ENCODE results near the gene CLIP2.
A peak's percentile ranks its signal among the peaks of the same experiment; 100 is the strongest.
"Not testable (repeated sequence)": the region's sequence is repeated elsewhere in the genome, so short reads cannot be mapped to it uniquely, and the experiment has no call there.

CLIP2 gene

GRCh38 chr7:74407958-74408357, 118.8 kb downstream of the CLIP2 start:
- no peak for DNase-seq

GRCh38 chr7:74409571-74409970, 120.4 kb downstream of the CLIP2 start:
- no peak for DNase-seq

GRCh38 chr7:74410772-74411171, 121.6 kb downstream of the CLIP2 start:
- DNase-seq: no peak

GRCh38 chr7:74411571-74411970, 122.4 kb downstream of the CLIP2 start:
- not testable (repeated sequence) for DNase-seq

GRCh38 chr7:74412056-74412455, 122.8 kb downstream of the CLIP2 start:
- DNase-seq: no peak

GRCh38 chr7:74412603-74413002, 123.4 kb downstream of the CLIP2 start:
- DNase-seq: peak; percentile 24

- DNase-seq: not testable (repeated sequence)
Observed at GRCh38 chr7:74414595-74415333, 125.6 kb downstream of the CLIP2 start.

GRCh38 chr7:74417419-74417971, 128.3 kb downstream of the CLIP2 start:
- DNase-seq: peak; percentile 68

- DNase-seq: no peak
Observed at GRCh38 chr7:74418076-74418475, 128.9 kb downstream of the CLIP2 start.

- DNase-seq: no peak
Observed at GRCh38 chr7:74418538-74418937, 129.3 kb downstream of the CLIP2 start.

GRCh38 chr7:74419232-74419631, 130.0 kb downstream of the CLIP2 start:
- not testable (repeated sequence) for DNase-seq

- no peak for DNase-seq
Observed at GRCh38 chr7:74420006-74420405, 130.8 kb downstream of the CLIP2 start.

- DNase-seq: no peak
Observed at GRCh38 chr7:74424291-74424880, 135.2 kb downstream of the CLIP2 start.

- no peak for DNase-seq
Observed at GRCh38 chr7:74428023-74428422, 138.8 kb downstream of the CLIP2 start.

- DNase-seq: peak; percentile 69
Observed at GRCh38 chr7:74429153-74429747, 140.0 kb downstream of the CLIP2 start.

GRCh38 chr7:74430409-74430808, 141.2 kb downstream of the CLIP2 start:
- not testable (repeated sequence) for DNase-seq

- no peak for DNase-seq
Observed at GRCh38 chr7:74430961-74431466, 141.8 kb downstream of the CLIP2 start.

GRCh38 chr7:74437291-74437571, 148.0 kb downstream of the CLIP2 start:
- not testable (repeated sequence) for DNase-seq

- DNase-seq: no peak
Observed at GRCh38 chr7:74438327-74438726, 149.1 kb downstream of the CLIP2 start.

- no peak for DNase-seq
Observed at GRCh38 chr7:74439541-74439940, 150.3 kb downstream of the CLIP2 start.

- DNase-seq: not testable (repeated sequence)
Observed at GRCh38 chr7:74440143-74440542, 150.9 kb downstream of the CLIP2 start.

GRCh38 chr7:74441801-74442200, 152.6 kb downstream of the CLIP2 start:
- peak; percentile 44 for DNase-seq

GRCh38 chr7:74443543-74444247, 154.5 kb downstream of the CLIP2 start:
- DNase-seq: no peak

All from EL (cell line).